Amygdala (tissue), 56 donors: Measurements from ENCODE around the gene RANBP9.

Experiments
- DNase-seq, 56 donors: peaks; one replicate each; lab custom pipeline; 2025; lab: John Stamatoyannopoulos, UW

Gene RANBP9

GRCh38 chr6:13711733-13712598, at the start of gene RANBP9:
Gene RANBP9, minus strand, starts transcription at chr6:13711835. Its CDS starts 330 bp downstream, at chr6:13711505.
- peak; percentile 17 to 92 (median 75) for DNase-seq

- no peak for DNase-seq
These were observed 49.0 kb upstream of the RANBP9 start for GRCh38 chr6:13760307-13761304.

GRCh38 chr6:13759025-13759424, 47.4 kb upstream of the RANBP9 start:
- no peak for DNase-seq

GRCh38 chr6:13754644-13755043, 43.0 kb upstream of the RANBP9 start:
- no peak for DNase-seq

- DNase-seq, result no peak
These were observed 32.1 kb upstream of the RANBP9 start for GRCh38 chr6:13743736-13744127.

- DNase-seq, result no peak
These were observed 31.5 kb upstream of the RANBP9 start for GRCh38 chr6:13742961-13743735.

GRCh38 chr6:13741365-13741764, 29.7 kb upstream of the RANBP9 start:
- peak in 14 of 56 donors; percentile 1 to 31 (median 8) for DNase-seq

GRCh38 chr6:13735031-13735430, 23.4 kb upstream of the RANBP9 start:
- no peak for DNase-seq

GRCh38 chr6:13733178-13733887, 21.7 kb upstream of the RANBP9 start:
- DNase-seq, result peak in 8 of 56 donors; percentile 2 to 6 (median 4)

- DNase-seq, result peak in 1 of 56 donors; percentile 5
These were observed 19.1 kb upstream of the RANBP9 start for GRCh38 chr6:13730704-13731103.

GRCh38 chr6:13729891-13730290, 18.3 kb upstream of the RANBP9 start:
- peak in 1 of 56 donors; percentile 9 for DNase-seq

- no peak for DNase-seq
These were observed 13.9 kb upstream of the RANBP9 start for GRCh38 chr6:13725570-13725969.

- no peak for DNase-seq
These were observed 13.4 kb upstream of the RANBP9 start for GRCh38 chr6:13725052-13725451.

- no peak for DNase-seq
These were observed 12.5 kb upstream of the RANBP9 start for GRCh38 chr6:13724182-13724581.

- DNase-seq, result no peak
These were observed 11.2 kb upstream of the RANBP9 start for GRCh38 chr6:13722880-13723279.

GRCh38 chr6:13718123-13718458, 6.5 kb upstream of the RANBP9 start:
- DNase-seq, result no peak

- DNase-seq, result no peak
These were observed 5.3 kb upstream of the RANBP9 start for GRCh38 chr6:13716955-13717295.

GRCh38 chr6:13716225-13716954, 4.8 kb upstream of the RANBP9 start:
- no peak for DNase-seq

- DNase-seq, result no peak
These were observed 3.8 kb upstream of the RANBP9 start for GRCh38 chr6:13715444-13715883.
